Tibial nerve (tissue), 3 donors: Measurements from ENCODE around the gene MFGE8.

Source experiments
- CTCF ChIP-seq, 5 experiments: fragments of 200-600 bp in 3 of 5; fragments of 450-650 bp in 2 of 5; sonication (generic) in 3 of 5; IDR thresholded peaks; one replicate each; pipeline ENCODE4 v1.5.1; 2016 to 2019; ENCODE audit warnings: antibody characterized with exemption in 5 of 5, mild to moderate bottlenecking in 3 of 5, moderate library complexity in 2 of 5
- POLR2A ChIP-seq, 2 donors: fragments of 450-650 bp; IDR thresholded peaks; one replicate each; pipeline ENCODE4 v1.6.1; 2017; ENCODE audit warnings: antibody characterized with exemption in 2 of 2, mild to moderate bottlenecking in 2 of 2, moderate library complexity in 2 of 2

- TF ChIP-seq CTCF (IDR thresholded peaks at IDR 0.05) (no peak), POLR2A (IDR thresholded peaks at IDR 0.05) (no peak)
Observed at GRCh38 chr15:88891540-88892254, 21.5 kb downstream of the MFGE8 start.
